Measurements from ENCODE around the gene TAF4.
"Not testable (repeated sequence)": the region's sequence is repeated elsewhere in the genome, so short reads cannot be mapped to it uniquely, and the experiment has no call there.

The TAF4 gene

GRCh38 chr20:62059920-62060630 is 5.6 kb downstream of the TAF4 start:
- ChIA-PET CTCF (interaction anchor here (1.0 to 1.8 kb wide), 2 partner anchors 21 to 76 kb away, joined by 3 to 5 read pairs; no protein-coding TSS in a partner anchor), POLR2A (no interaction called here)
- TF ChIP-seq, protein P1, sequence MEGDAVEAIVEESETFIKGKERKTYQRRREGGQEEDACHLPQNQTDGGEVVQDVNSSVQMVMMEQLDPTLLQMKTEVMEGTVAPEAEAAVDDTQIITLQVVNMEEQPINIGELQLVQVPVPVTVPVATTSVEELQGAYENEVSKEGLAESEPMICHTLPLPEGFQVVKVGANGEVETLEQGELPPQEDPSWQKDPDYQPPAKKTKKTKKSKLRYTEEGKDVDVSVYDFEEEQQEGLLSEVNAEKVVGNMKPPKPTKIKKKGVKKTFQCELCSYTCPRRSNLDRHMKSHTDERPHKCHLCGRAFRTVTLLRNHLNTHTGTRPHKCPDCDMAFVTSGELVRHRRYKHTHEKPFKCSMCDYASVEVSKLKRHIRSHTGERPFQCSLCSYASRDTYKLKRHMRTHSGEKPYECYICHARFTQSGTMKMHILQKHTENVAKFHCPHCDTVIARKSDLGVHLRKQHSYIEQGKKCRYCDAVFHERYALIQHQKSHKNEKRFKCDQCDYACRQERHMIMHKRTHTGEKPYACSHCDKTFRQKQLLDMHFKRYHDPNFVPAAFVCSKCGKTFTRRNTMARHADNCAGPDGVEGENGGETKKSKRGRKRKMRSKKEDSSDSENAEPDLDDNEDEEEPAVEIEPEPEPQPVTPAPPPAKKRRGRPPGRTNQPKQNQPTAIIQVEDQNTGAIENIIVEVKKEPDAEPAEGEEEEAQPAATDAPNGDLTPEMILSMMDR (IDR thresholded peaks at IDR 0.05; ENCODE audit: insufficient read depth, low read length, missing control alignments): no peak
- no peak overlapping the region for H3K4me3 ChIP-seq (ENCODE audit: low read depth, low read length)
- no peak for DNase-seq (ENCODE audit: low read depth, low spot score)

DNA sequence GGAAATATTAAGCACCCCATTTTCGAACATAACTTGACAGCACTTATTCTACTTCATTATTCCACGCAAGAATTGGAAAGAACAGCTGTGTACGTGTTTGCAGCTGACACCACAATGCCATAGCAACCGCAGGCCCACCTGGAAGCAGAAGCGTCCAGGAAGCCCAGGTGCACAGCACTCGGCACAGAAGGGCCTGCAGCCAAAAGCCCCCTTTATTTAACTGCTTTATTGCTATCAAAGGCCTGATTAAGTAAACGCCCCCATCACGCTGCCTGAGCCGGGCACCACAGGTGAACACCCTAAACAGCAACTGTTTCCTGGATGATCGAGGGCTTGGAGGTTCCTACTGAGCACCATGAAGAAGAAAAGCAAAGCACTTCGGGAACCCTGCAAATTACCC is 6.3 kb downstream of the TAF4 start:
- POLR2A ChIA-PET: no interaction called here
- no peak for DNase-seq (ENCODE audit: low read depth, low spot score)
- H3K4me3 ChIP-seq (ENCODE audit: low read depth, low read length): no peak overlapping the region
- TF ChIP-seq, protein P1 (IDR thresholded peaks at IDR 0.05; ENCODE audit: insufficient read depth, low read length, missing control alignments): no peak
- CTCF ChIA-PET: interaction anchor here (1.0 kb wide), 1 partner anchor 77 kb away, joined by 3 read pairs; no protein-coding TSS in a partner anchor

DNA sequence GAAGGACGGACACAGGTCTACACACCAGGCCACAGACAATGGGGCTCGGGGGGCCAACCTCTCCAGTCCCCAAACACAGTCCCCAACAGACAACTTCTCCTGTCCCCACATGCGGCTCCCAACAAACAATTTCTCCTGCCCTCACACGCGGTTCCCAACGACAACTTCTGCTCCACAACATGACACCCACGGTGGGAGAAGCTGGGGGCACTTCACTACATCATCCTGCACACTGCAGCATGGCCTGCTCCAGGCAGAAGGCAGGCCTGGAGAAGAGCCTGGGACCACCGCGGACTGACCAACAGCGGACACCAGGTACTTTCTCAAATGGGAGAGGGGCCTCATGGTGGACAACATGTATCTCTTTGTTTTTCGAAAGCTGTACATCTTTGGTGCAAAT is 6.7 kb downstream of the TAF4 start:
- TF ChIP-seq, protein P1 (IDR thresholded peaks at IDR 0.05; ENCODE audit: insufficient read depth, low read length, missing control alignments): no peak
- ChIA-PET POLR2A (no interaction called here), CTCF (no interaction called here)
- no peak for DNase-seq (ENCODE audit: low read depth, low spot score)
- no peak overlapping the region for H3K4me3 ChIP-seq (ENCODE audit: low read depth, low read length)

DNA sequence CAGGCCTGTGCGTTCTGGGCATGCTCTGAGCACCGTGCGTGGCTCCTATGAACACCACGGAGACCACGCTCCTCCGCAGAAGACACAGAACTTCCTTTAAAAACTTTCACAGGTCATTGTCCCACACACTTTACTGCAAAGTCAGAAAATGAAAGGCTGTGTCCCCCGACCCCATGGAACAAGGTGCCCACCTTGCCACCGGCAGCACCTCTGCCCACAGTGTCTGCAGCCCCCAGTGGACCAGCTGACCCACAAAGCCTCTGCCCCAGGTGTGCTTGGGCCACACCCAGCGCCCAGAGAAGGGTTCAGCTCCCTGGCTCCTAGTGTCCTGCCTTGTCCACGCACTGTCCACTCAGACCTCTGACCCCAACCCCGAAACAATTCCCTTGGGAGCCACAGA is 8.7 kb downstream of the TAF4 start:
- ChIA-PET CTCF (interaction anchor here (0.7 kb wide), 1 partner anchor 31 kb away, joined by 3 read pairs; no protein-coding TSS in a partner anchor), POLR2A (no interaction called here)
- no peak for DNase-seq (ENCODE audit: low read depth, low spot score)
- H3K4me3 ChIP-seq (ENCODE audit: low read depth, low read length): no peak overlapping the region
- TF ChIP-seq, protein P1 (IDR thresholded peaks at IDR 0.05; ENCODE audit: insufficient read depth, low read length, missing control alignments): no peak

DNA sequence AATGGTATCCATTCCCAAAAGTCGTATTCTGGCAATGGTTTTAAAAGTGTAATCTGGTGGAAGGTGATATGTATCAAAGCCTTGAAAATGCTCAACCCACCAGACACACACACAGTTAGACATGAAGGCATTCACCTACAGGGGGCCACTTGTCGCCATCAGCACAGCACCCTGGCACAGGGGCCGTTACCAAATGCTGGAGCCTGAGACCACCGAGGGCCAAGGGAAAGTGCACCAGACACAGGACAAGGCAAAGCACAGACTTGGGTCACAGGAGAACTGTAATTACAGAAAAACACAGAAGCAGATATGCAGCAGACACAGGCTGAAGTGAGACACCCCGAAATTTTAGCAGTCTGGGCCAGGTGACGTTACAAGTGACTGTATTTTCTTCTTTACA is 9.3 kb downstream of the TAF4 start:
- TF ChIP-seq, protein P1 (IDR thresholded peaks at IDR 0.05; ENCODE audit: insufficient read depth, low read length, missing control alignments): no peak
- ChIA-PET CTCF (no interaction called here), POLR2A (no interaction called here)
- no peak for DNase-seq (ENCODE audit: low read depth, low spot score)
- no peak overlapping the region for H3K4me3 ChIP-seq (ENCODE audit: low read depth, low read length)

- CTCF ChIA-PET; POLR2A ChIA-PET; DNase-seq (ENCODE audit: low read depth, low spot score); H3K4me3 ChIP-seq (ENCODE audit: low read depth, low read length): not testable (repeated sequence)
Observed at GRCh38 chr20:62055862-62056115, 9.9 kb downstream of the TAF4 start.
